Ammon's horn (tissue), 1 donor: ENCODE data around the gene NPFF.
A peak's percentile ranks its signal among the peaks of the same experiment; 100 is the strongest.

Experiments
- DNase-seq: peaks from one replicate; pipeline ENCODE4 v3.0.0-alpha.2; 2016; ENCODE audit warnings: low spot score

NPFF gene

GRCh38 chr12:53513712-53514410 lies 6.6 kb upstream of the NPFF start:
- DNase-seq = no peak

- DNase-seq = no peak
These were observed 3.0 kb upstream of the NPFF start for GRCh38 chr12:53510181-53510812.

GRCh38 chr12:53508534-53509170 lies 1.4 kb upstream of the NPFF start:
- peak; percentile 93 for DNase-seq

- DNase-seq = no peak
These were observed 260 bp upstream of the NPFF start for GRCh38 chr12:53507603-53507885.

GRCh38 chr12:53506450-53506785 lies 866 bp downstream of the NPFF start:
- no peak for DNase-seq

- no peak for DNase-seq
These were observed 1.5 kb downstream of the NPFF start for GRCh38 chr12:53505555-53506449.

GRCh38 chr12:53505086-53505485 lies 2.2 kb downstream of the NPFF start:
- DNase-seq = no peak

GRCh38 chr12:53504004-53504920 lies 3.0 kb downstream of the NPFF start:
- DNase-seq = no peak

GRCh38 chr12:53502983-53503728 lies 4.1 kb downstream of the NPFF start:
- no peak for DNase-seq

GRCh38 chr12:53502331-53502730 lies 5.0 kb downstream of the NPFF start:
- DNase-seq = no peak

GRCh38 chr12:53501615-53502181 lies 5.6 kb downstream of the NPFF start:
- no peak for DNase-seq

- DNase-seq = peak; percentile 100
These were observed 6.3 kb downstream of the NPFF start, which contains the start of gene TARBP2 for GRCh38 chr12:53500776-53501614. TSS of gene TARBP2 (plus strand) at chr12:53501283. CDS start at chr12:53501409, 126 bp downstream.

- peak; percentile 52 for DNase-seq
These were observed 7.0 kb downstream of the NPFF start for GRCh38 chr12:53500142-53500775.

GRCh38 chr12:53499266-53500141 lies 7.8 kb downstream of the NPFF start, which contains the start of gene MAP3K12:
TSS of gene MAP3K12 (minus strand) at chr12:53499458. CDS start at chr12:53487391, 12,067 bp downstream.
- DNase-seq = peak; percentile 87

GRCh38 chr12:53498235-53498630 lies 9.1 kb downstream of the NPFF start:
- no peak for DNase-seq

GRCh38 chr12:53497461-53497860 lies 9.8 kb downstream of the NPFF start:
- DNase-seq = no peak

- DNase-seq = no peak
These were observed 10.6 kb downstream of the NPFF start for GRCh38 chr12:53496752-53497032.
